ENCODE measurements around the gene HARS2.

Gene HARS2

GRCh38 chr5:140733098-140733497 is 41.8 kb downstream of the HARS2 start:
- TF ChIP-seq EZH2phosphoT487 (conservative IDR thresholded peaks at IDR 0.05; ENCODE audit: low read length) (no peak), CTCF (IDR thresholded peaks at IDR 0.05; ENCODE audit: insufficient read depth, low read length, poor library complexity, severe bottlenecking) (no peak)
- H3K79me2 ChIP-seq (ENCODE audit: insufficient read depth, low read length): no peaks in the 10 kb centered on the region
- no peaks in the 10 kb centered on the region for H3K9me3 ChIP-seq (ENCODE audit: insufficient read depth, low read length)
- no peak overlapping the region for H3K4me3 ChIP-seq (ENCODE audit: insufficient read depth, low read length, poor library complexity, severe bottlenecking)
- no peaks in the 10 kb centered on the region for H3K27me3 ChIP-seq (ENCODE audit: low read length)
- H3F3A ChIP-seq (ENCODE audit: insufficient read depth): no peaks in the 10 kb centered on the region
- H3K36me3 ChIP-seq (ENCODE audit: low read length): no peaks in the 10 kb centered on the region
- H2AFZ ChIP-seq (ENCODE audit: low read depth, low read length, severe bottlenecking): no peak overlapping the region
- H3K9ac ChIP-seq (ENCODE audit: low read length): no peak overlapping the region
- no peak overlapping the region for H3K4me2 ChIP-seq (ENCODE audit: low read depth, low read length, poor library complexity, severe bottlenecking)
- H3K9me2 ChIP-seq (replicated peaks; ENCODE audit: insufficient read depth, low read length): no peaks in the 10 kb centered on the region
- no peak overlapping the region for H3K27ac ChIP-seq (ENCODE audit: low read depth, low read length)
- no peaks in the 10 kb centered on the region for H4K20me1 ChIP-seq (ENCODE audit: low read depth, low read length)

GRCh38 chr5:140734354-140734753 is 43.1 kb downstream of the HARS2 start:
- no peaks in the 10 kb centered on the region for H3K36me3 ChIP-seq (ENCODE audit: low read length)

GRCh38 chr5:140737486-140737885 is 46.2 kb downstream of the HARS2 start:
- Histone ChIP-seq H3K4me2 (ENCODE audit: low read depth, low read length, poor library complexity, severe bottlenecking) (no peak overlapping the region), H2AFZ (ENCODE audit: low read depth, low read length, severe bottlenecking) (no peak overlapping the region)

More at GRCh38 chr5:140734354-140734753, 43.1 kb downstream of the HARS2 start:
- H3K4me2 ChIP-seq (ENCODE audit: low read depth, low read length, poor library complexity, severe bottlenecking): no peak overlapping the region
- no peak overlapping the region for H3K4me3 ChIP-seq (ENCODE audit: insufficient read depth, low read length, poor library complexity, severe bottlenecking)
- no peaks in the 10 kb centered on the region for H3K27me3 ChIP-seq (ENCODE audit: low read length)
- H3K9ac ChIP-seq (ENCODE audit: low read length): no peak overlapping the region
- H4K20me1 ChIP-seq (ENCODE audit: low read depth, low read length): no peaks in the 10 kb centered on the region
- H2AFZ ChIP-seq (ENCODE audit: low read depth, low read length, severe bottlenecking): no peak overlapping the region
- H3K9me2 ChIP-seq (replicated peaks; ENCODE audit: insufficient read depth, low read length): no peaks in the 10 kb centered on the region
- no peaks in the 10 kb centered on the region for H3K9me3 ChIP-seq (ENCODE audit: insufficient read depth, low read length)
- H3K79me2 ChIP-seq (ENCODE audit: insufficient read depth, low read length): no peaks in the 10 kb centered on the region
- no peak overlapping the region for H3K27ac ChIP-seq (ENCODE audit: low read depth, low read length)
- no peak for TF ChIP-seq CTCF (IDR thresholded peaks at IDR 0.05; ENCODE audit: insufficient read depth, low read length, poor library complexity, severe bottlenecking)
- no peak for TF ChIP-seq EZH2phosphoT487 (conservative IDR thresholded peaks at IDR 0.05; ENCODE audit: low read length)
- no peaks in the 10 kb centered on the region for H3F3A ChIP-seq (ENCODE audit: insufficient read depth)

More at GRCh38 chr5:140737486-140737885, 46.2 kb downstream of the HARS2 start:
- Histone ChIP-seq H3K27ac (ENCODE audit: low read depth, low read length) (no peak overlapping the region), H3K36me3 (ENCODE audit: low read length) (no peaks in the 10 kb centered on the region), H3F3A (ENCODE audit: insufficient read depth) (no peaks in the 10 kb centered on the region), H3K4me3 (ENCODE audit: insufficient read depth, low read length, poor library complexity, severe bottlenecking) (no peak overlapping the region), H3K9ac (ENCODE audit: low read length) (no peak overlapping the region), H3K79me2 (ENCODE audit: insufficient read depth, low read length) (no peaks in the 10 kb centered on the region), H3K27me3 (ENCODE audit: low read length) (no peaks in the 10 kb centered on the region), H3K9me3 (ENCODE audit: insufficient read depth, low read length) (no peaks in the 10 kb centered on the region), H4K20me1 (ENCODE audit: low read depth, low read length) (no peaks in the 10 kb centered on the region), H3K9me2 (replicated peaks; ENCODE audit: insufficient read depth, low read length) (no peaks in the 10 kb centered on the region)
- TF ChIP-seq EZH2phosphoT487 (conservative IDR thresholded peaks at IDR 0.05; ENCODE audit: low read length): no peak
- no peak for TF ChIP-seq CTCF (IDR thresholded peaks at IDR 0.05; ENCODE audit: insufficient read depth, low read length, poor library complexity, severe bottlenecking)

Measured in SU-DHL-6 (cell line).